ENCODE results near the gene TMEM243. TPM values are rescaled to one million over a fixed set of nuclear protein-coding genes. Genes with fewer than 3 reads are reported as not detected.

The TMEM243 gene
- total and polyA plus RNA-seq, 8 donors: 4.3 to 68.8 (median 31.8) TPM

GRCh38 chr7:87151002-87151728, 68.4 kb downstream of the TMEM243 start:
- Histone ChIP-seq H3K4me1 (peaks cover 22 to 38% (median 30%) of the 10 kb centered on the region in 4 donors), H3K27ac (peak overlapping the region; percentile 32 to 100 (median 96)), H3K4me3 (peak overlapping the region; percentile 60 to 74 (median 65)), H3K9me3 (no peaks in the 10 kb centered on the region), H3K27me3 (no peaks in the 10 kb centered on the region), H3K36me3 (no peaks in the 10 kb centered on the region)
- TF ChIP-seq POLR2A (IDR thresholded peaks at IDR 0.05): no peak
- TF ChIP-seq POLR2AphosphoS5 (IDR thresholded peaks at IDR 0.05): no peak
- TF ChIP-seq EP300 (IDR thresholded peaks at IDR 0.05): no peak
- TF ChIP-seq, protein P1, sequence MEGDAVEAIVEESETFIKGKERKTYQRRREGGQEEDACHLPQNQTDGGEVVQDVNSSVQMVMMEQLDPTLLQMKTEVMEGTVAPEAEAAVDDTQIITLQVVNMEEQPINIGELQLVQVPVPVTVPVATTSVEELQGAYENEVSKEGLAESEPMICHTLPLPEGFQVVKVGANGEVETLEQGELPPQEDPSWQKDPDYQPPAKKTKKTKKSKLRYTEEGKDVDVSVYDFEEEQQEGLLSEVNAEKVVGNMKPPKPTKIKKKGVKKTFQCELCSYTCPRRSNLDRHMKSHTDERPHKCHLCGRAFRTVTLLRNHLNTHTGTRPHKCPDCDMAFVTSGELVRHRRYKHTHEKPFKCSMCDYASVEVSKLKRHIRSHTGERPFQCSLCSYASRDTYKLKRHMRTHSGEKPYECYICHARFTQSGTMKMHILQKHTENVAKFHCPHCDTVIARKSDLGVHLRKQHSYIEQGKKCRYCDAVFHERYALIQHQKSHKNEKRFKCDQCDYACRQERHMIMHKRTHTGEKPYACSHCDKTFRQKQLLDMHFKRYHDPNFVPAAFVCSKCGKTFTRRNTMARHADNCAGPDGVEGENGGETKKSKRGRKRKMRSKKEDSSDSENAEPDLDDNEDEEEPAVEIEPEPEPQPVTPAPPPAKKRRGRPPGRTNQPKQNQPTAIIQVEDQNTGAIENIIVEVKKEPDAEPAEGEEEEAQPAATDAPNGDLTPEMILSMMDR (IDR thresholded peaks at IDR 0.05): no peak
- intact Hi-C loops (cut with DNase I; ENCODE audit: low total_unique reads): no loop called here
- DNase-seq: peak in 1 of 2 donors; percentile 28
- 24 to 33% (median 28%) methylated on average over 9 of the region's 9 CpGs for WGBS, 5 donors

- 10 to 42% (median 20%) methylated on average over 1 of the region's 1 CpG for WGBS, 5 donors
- intact Hi-C loops (cut with DNase I; ENCODE audit: low total_unique reads): no loop called here
- no peaks in the 10 kb centered on the region for H3K9me3 ChIP-seq
Observed at GRCh38 chr7:87148332-87148955, 71.1 kb downstream of the TMEM243 start.

DNA sequence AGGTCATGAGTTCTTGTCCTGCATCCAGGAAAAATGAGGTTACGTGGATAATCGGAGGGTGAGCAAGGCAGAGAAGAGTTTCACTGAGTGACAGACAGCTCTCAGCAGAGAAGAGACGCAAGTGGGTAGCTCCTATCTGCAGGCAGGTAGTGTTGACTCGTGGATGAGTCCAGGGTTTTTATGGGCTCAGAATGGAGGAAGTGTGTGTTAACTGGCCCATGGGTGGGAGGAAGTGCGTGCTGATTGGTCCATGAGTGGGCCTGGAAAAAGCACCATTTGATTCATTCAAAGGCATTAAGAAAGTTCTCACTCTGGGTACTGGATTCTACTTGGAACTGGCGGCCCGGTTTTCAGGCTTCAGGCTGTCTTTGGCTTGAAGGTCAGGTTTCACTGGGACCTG, 72.0 kb downstream of the TMEM243 start:
- intact Hi-C loops (cut with DNase I; ENCODE audit: low total_unique reads): no loop called here
- TF ChIP-seq POLR2AphosphoS5 (IDR thresholded peaks at IDR 0.05) (no peak), EP300 (IDR thresholded peaks at IDR 0.05) (no peak), POLR2A (IDR thresholded peaks at IDR 0.05) (no peak)
- TF ChIP-seq, protein P1 (IDR thresholded peaks at IDR 0.05): no peak
- 86 to 94% (median 88%) methylated on average over 7 of the region's 7 CpGs for WGBS, 5 donors

More at GRCh38 chr7:87148332-87148955, 71.1 kb downstream of the TMEM243 start:
- DNase-seq: peak in 1 of 2 donors; percentile 20
- Histone ChIP-seq H3K4me3 (no peak overlapping the region), H3K36me3 (no peaks in the 10 kb centered on the region), H3K27ac (no peak overlapping the region), H3K27me3 (no peaks in the 10 kb centered on the region), H3K4me1 (peaks cover 0 to 11% (median 5%) of the 10 kb centered on the region in 4 donors)
- TF ChIP-seq, protein P1 (IDR thresholded peaks at IDR 0.05): peak in 3 of 7 experiments; percentile 19 to 43 (median 34)
- no peak for TF ChIP-seq EP300 (IDR thresholded peaks at IDR 0.05)

DNA sequence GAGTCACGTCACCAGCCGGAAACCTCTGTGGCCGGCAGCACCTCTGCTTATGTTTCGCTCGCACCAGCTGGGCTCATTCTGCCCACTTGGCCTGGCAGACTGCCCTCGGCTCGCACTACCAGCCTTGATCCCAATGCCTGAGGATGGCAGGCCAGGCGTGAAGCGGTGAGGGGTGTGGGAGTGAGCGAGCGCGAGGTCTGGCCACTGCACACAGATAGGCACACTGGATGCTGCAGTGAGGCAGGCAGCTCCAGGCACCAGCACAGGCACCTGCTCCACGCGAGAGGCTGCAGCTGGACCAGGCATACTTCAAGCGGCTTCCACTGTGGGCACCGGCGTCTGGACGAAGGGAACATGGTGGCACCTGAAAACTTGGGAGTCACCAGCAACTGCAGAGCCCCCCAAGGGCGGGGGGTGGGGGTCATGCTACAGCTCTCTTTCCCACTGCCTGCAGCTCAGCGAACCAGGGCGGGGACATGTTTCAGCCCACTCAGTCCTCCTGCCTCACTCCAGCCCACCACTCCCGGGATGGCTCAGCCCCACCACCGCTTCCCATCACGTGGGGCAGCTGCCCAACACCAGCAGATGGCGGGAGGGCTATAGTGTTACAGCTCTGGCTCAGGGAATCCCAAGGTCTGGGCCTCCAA, 72.7 kb downstream of the TMEM243 start:
- no peak for DNase-seq
- H3K27ac ChIP-seq: no peak overlapping the region
- H3K4me3 ChIP-seq: no peak overlapping the region
- H3K27me3 ChIP-seq: no peaks in the 10 kb centered on the region
- peaks cover 0 to 10% (median 5%) of the 10 kb centered on the region in 4 donors for H3K4me1 ChIP-seq
- no peaks in the 10 kb centered on the region for H3K9me3 ChIP-seq
- TF ChIP-seq, protein P1 (IDR thresholded peaks at IDR 0.05): no peak
- TF ChIP-seq POLR2AphosphoS5 (IDR thresholded peaks at IDR 0.05) (no peak), POLR2A (IDR thresholded peaks at IDR 0.05) (no peak), EP300 (IDR thresholded peaks at IDR 0.05) (no peak)
- 84 to 90% (median 88%) methylated on average over 20 to 25 of the region's 25 CpGs for WGBS, 5 donors
- H3K36me3 ChIP-seq: no peaks in the 10 kb centered on the region
- intact Hi-C loops (cut with DNase I; ENCODE audit: low total_unique reads): no loop called here

More for the DNA sequence above, 72.0 kb downstream of the TMEM243 start:
- Histone ChIP-seq H3K27me3 (no peaks in the 10 kb centered on the region), H3K9me3 (no peaks in the 10 kb centered on the region), H3K4me1 (peaks cover 0 to 10% (median 5%) of the 10 kb centered on the region in 4 donors), H3K36me3 (no peaks in the 10 kb centered on the region), H3K4me3 (no peak overlapping the region), H3K27ac (no peak overlapping the region)
- no peak for DNase-seq

Data from stomach (tissue), 9 donors.